Epithelial cell of proximal tubule (primary cell): ENCODE results near the gene KCNK10. TPM values are rescaled to one million over a fixed set of nuclear protein-coding genes. Genes with fewer than 3 reads are reported as not detected.
A peak's percentile ranks its signal among the peaks of the same experiment; 100 is the strongest.

Experiments
- DNase-seq: peaks from one replicate; pipeline ENCODE4 v3.0.0-alpha.2; 2011; ENCODE audit warnings: low read depth
- H3K4me3 ChIP-seq: 2 replicates; pipeline ENCODE4 v1.5.1; 2011; ENCODE audit warnings: low read depth, mild to moderate bottlenecking, low read length
- total RNA-seq: library from RNA; depleted of rRNA; stranded (reverse); fragments of >200 nt; gene quantifications from 2 replicates; pipeline ENCODE4 v1.2.3, GENCODE V29; 2015
- TF ChIP-seq, protein P1 (sequence below): conservative IDR thresholded peaks from 2 replicates; pipeline ENCODE4 v1.5.1; 2012; ENCODE audit warnings: low read depth, mild to moderate bottlenecking, low read length

The KCNK10 gene, protein sequence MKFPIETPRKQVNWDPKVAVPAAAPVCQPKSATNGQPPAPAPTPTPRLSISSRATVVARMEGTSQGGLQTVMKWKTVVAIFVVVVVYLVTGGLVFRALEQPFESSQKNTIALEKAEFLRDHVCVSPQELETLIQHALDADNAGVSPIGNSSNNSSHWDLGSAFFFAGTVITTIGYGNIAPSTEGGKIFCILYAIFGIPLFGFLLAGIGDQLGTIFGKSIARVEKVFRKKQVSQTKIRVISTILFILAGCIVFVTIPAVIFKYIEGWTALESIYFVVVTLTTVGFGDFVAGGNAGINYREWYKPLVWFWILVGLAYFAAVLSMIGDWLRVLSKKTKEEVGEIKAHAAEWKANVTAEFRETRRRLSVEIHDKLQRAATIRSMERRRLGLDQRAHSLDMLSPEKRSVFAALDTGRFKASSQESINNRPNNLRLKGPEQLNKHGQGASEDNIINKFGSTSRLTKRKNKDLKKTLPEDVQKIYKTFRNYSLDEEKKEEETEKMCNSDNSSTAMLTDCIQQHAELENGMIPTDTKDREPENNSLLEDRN
- total RNA-seq = 4.2 TPM in 1 of 2 replicates, not detected in the other

DNA sequence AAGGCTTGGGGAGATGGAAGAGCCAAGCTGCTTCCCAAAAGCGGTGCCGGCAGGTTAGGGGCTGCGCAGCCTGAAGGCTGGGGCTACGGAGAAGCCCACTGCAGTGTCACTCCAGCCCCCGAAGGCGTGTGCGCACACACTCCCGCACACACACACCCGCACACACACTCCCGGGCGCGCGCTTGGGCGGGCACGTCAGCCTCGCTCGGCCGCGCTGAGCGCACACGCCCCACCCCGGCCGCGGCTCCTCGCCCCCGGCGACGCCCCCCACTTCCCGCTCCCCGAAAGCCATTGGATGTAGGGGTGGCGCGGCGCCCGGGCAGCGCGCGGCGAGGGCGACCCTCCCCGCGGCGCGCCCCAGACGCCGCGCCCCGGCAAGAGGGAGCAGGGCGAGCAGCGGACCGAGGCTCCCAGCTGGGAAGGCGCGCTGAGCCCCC, at the start of gene KCNK10:
Gene KCNK10, minus strand, starts transcription at position 184 of the 437 bp plus-strand sequence. CDS start 471 bp downstream, outside the sequence.
- no peak for DNase-seq
- peak within 1 kb of the TSS; percentile 50 for H3K4me3 ChIP-seq
- TF ChIP-seq, protein P1, sequence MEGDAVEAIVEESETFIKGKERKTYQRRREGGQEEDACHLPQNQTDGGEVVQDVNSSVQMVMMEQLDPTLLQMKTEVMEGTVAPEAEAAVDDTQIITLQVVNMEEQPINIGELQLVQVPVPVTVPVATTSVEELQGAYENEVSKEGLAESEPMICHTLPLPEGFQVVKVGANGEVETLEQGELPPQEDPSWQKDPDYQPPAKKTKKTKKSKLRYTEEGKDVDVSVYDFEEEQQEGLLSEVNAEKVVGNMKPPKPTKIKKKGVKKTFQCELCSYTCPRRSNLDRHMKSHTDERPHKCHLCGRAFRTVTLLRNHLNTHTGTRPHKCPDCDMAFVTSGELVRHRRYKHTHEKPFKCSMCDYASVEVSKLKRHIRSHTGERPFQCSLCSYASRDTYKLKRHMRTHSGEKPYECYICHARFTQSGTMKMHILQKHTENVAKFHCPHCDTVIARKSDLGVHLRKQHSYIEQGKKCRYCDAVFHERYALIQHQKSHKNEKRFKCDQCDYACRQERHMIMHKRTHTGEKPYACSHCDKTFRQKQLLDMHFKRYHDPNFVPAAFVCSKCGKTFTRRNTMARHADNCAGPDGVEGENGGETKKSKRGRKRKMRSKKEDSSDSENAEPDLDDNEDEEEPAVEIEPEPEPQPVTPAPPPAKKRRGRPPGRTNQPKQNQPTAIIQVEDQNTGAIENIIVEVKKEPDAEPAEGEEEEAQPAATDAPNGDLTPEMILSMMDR = no peak

DNA sequence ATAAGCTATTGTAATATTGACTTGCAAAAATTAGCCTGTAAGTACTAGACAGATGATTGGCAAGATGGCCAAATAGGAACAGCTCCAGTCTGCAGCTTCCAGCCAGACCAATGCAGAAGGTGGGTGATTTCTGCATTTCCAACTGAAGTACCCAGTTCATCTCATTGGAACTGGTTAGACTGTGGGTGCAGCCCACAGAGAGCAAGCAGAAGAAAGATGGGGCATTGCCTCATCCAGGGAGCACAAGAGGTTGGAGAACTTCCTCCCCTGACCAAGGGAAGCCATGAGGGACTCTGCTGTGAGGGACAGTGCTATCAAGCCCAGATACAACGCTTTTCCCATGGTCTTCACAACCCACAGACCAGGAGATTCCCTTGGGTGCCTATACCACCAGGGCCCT, 46.4 kb upstream of the KCNK10 start:
- DNase-seq = no peak
- TF ChIP-seq, protein P1 = no peak
- H3K4me3 ChIP-seq = no peak overlapping the region

DNA sequence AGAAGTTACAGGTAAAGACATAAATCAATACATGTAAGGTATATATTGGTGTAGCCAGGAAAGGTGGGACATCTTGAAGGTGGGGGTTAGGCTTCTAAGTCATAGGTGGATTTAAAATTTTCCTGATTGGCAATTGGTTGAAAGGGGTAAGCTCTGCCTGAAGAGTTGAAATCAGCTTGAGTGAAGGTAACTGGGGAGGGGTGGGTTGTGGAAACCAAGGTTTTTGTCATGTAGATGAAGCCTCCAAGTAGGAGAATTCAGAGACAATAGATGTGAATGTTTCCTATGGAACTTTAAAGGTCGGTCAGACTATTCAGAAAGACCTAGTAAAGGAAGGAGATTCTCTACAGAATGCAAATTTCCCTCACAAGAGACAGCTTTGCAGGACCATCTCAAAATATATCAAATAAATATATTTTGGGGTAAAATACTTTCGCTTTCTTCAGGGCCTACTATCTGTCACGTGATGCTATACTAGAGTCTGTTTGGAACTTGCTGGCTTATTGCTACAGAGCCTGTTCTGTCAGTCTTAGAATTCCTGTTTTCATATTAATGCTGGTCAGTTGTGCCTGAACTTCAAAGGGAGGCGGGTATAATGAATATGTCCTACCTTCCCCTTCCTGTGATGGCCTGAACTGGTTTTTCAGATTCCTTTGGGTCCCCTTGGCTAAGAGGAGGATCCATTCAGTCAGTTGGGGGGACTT, 41.8 kb upstream of the KCNK10 start:
- TF ChIP-seq, protein P1 = no peak
- H3K4me3 ChIP-seq = no peak overlapping the region
- no peak for DNase-seq

DNA sequence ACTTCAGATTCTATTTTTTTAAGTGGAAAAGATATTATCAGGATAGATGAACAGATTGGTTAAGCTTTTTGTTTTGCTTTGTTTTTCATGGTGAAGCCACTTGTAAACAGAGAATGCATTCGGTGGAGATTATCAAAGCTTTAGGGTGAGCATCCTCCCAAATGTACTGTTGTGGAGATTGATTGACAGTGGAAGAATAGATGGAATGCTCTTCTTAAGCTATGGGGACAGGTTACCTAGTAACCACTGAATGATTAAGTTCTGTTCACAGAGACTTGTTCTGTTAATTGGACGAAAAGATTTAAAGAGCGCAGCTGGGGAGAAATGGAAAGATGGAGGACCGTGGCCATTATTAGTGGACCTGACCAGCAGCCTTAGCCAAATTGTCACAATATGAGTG, 40.6 kb upstream of the KCNK10 start:
- no peak for DNase-seq
- TF ChIP-seq, protein P1 = no peak

DNA sequence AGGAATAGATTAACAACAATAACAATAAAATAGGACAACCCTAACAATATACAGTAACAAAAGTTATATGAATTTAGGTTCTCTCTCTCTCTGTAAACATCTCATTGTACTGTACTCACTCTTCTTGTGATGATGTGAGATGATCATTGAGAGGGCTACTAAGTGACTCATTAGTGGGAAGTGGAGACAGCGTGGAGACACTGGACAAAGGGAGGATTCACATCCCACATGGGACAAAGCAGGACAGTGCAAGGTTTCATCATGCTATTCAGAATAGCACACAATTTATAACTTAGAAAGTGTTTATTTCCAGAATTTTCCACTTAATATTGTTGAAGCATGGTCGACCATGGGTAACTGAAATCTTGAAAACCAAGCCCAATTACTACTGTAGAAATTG, 36.4 kb upstream of the KCNK10 start:
- H3K4me3 ChIP-seq = no peak overlapping the region
- TF ChIP-seq, protein P1 = no peak
- no peak for DNase-seq

More for the DNA sequence above, 40.6 kb upstream of the KCNK10 start:
- H3K4me3 ChIP-seq = no peak overlapping the region

DNA sequence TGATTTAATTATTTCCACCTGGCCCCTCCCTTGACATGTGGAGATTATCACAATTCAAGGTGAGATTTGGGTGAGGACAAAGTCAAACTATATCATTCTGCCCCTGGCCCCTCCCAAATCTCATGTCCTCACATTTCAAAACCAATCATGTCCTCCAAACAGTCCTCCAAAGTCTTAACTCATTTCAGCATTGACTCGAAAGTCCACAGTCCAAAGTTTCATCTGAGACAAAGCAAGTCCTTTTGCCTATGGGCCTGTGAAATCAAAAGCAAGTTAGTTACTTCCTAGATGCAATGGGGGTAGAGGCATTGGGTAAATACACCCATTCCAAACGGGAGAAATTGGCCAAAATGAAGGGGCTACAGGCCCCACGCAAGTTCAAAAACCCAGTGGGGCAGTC, 31.3 kb upstream of the KCNK10 start:
- DNase-seq = no peak
- H3K4me3 ChIP-seq = no peak overlapping the region
- TF ChIP-seq, protein P1 = no peak
